ENCODE measurements around the gene TRIM41. TPM values are rescaled to one million over a fixed set of nuclear protein-coding genes. Genes with fewer than 3 reads are reported as not detected.

The TRIM41 gene
- total and polyA plus RNA-seq, 2 experiments from 2014 or later, result 2.0 to 14.9 TPM

DNA sequence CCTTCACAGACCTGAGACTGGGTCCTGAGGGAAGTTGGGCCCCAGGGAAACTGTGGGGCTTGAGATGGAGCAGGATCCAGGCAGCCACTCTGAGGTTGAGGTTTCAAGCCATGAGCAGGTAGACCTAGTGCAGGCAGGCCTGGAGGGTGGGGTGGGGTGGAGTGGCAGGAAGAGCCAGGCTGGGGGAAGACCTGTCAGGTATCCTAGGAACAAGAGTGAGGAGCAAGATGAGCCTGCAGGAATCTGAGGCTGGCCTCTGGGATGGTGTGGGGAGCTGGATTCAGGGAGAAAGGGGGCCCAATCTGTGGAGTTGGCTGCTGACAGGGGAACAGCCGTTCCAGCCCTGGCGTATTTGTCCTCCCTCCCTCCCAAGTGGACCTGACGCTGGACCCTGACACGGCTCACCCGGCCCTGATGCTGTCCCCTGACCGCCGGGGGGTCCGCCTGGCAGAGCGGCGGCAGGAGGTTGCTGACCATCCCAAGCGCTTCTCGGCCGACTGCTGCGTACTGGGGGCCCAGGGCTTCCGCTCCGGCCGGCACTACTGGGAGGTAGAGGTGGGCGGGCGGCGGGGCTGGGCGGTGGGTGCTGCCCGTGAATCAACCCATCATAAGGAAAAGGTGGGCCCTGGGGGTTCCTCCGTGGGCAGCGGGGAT, 10.8 kb downstream of the TRIM41 start:
- H3K9me3 ChIP-seq (ENCODE audit: low read depth), result no peaks in the 10 kb centered on the region
- no peaks in the 10 kb centered on the region for H3K27me3 ChIP-seq
- H3K27ac ChIP-seq, result no peak overlapping the region
- H2AFZ ChIP-seq, result no peak overlapping the region
- H3K4me1 ChIP-seq (ENCODE audit: insufficient read depth), result no peaks in the 10 kb centered on the region
- peaks cover 24% of the 10 kb centered on the region for H4K20me1 ChIP-seq (ENCODE audit: insufficient read depth, poor library complexity, severe bottlenecking)
- no peak overlapping the region for H3K4me3 ChIP-seq
- H3K4me2 ChIP-seq, result no peak overlapping the region
- H3K9me2 ChIP-seq (replicated peaks; ENCODE audit: insufficient read depth), result no peaks in the 10 kb centered on the region
- no peak for DNase-seq (ENCODE audit: low spot score)
- WGBS (ENCODE audit: low lambda C conversion rate, missing lambda C conversion rate), result 94% methylated on average over 22 of the region's 24 CpGs
- H3K36me3 ChIP-seq (replicated peaks; ENCODE audit: insufficient read depth, low read depth), result peaks cover 6% of the 10 kb centered on the region
- H3K79me2 ChIP-seq, result peaks cover 14% of the 10 kb centered on the region
- TF ChIP-seq EZH2phosphoT487 (IDR thresholded peaks at IDR 0.05; ENCODE audit: low read depth, severe bottlenecking, unreplicated experiment) (no peak), EZH2 (IDR thresholded peaks at IDR 0.05; ENCODE audit: borderline replicate concordance) (no peak)
- TF ChIP-seq, protein P1, sequence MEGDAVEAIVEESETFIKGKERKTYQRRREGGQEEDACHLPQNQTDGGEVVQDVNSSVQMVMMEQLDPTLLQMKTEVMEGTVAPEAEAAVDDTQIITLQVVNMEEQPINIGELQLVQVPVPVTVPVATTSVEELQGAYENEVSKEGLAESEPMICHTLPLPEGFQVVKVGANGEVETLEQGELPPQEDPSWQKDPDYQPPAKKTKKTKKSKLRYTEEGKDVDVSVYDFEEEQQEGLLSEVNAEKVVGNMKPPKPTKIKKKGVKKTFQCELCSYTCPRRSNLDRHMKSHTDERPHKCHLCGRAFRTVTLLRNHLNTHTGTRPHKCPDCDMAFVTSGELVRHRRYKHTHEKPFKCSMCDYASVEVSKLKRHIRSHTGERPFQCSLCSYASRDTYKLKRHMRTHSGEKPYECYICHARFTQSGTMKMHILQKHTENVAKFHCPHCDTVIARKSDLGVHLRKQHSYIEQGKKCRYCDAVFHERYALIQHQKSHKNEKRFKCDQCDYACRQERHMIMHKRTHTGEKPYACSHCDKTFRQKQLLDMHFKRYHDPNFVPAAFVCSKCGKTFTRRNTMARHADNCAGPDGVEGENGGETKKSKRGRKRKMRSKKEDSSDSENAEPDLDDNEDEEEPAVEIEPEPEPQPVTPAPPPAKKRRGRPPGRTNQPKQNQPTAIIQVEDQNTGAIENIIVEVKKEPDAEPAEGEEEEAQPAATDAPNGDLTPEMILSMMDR (IDR thresholded peaks at IDR 0.05; ENCODE audit: poor library complexity), result no peak

GRCh38 chr5:181234455-181235306, 11.6 kb downstream of the TRIM41 start:
- H3K27ac ChIP-seq, result no peak overlapping the region
- H3K9me2 ChIP-seq (replicated peaks; ENCODE audit: insufficient read depth), result no peaks in the 10 kb centered on the region
- peaks cover 31% of the 10 kb centered on the region for H4K20me1 ChIP-seq (ENCODE audit: insufficient read depth, poor library complexity, severe bottlenecking)
- H3K79me2 ChIP-seq, result peaks cover 18% of the 10 kb centered on the region
- no peak for DNase-seq (ENCODE audit: low spot score)
- H2AFZ ChIP-seq, result no peak overlapping the region
- H3K27me3 ChIP-seq, result no peaks in the 10 kb centered on the region
- H3K9me3 ChIP-seq (ENCODE audit: low read depth), result no peaks in the 10 kb centered on the region
- peaks cover 7% of the 10 kb centered on the region for H3K36me3 ChIP-seq (replicated peaks; ENCODE audit: insufficient read depth, low read depth)
- no peak overlapping the region for H3K4me2 ChIP-seq
- H3K4me1 ChIP-seq (ENCODE audit: insufficient read depth), result no peaks in the 10 kb centered on the region
- 94% methylated on average over 22 of the region's 22 CpGs for WGBS (ENCODE audit: low lambda C conversion rate, missing lambda C conversion rate)
- H3K4me3 ChIP-seq, result no peak overlapping the region
- TF ChIP-seq, protein P1 (IDR thresholded peaks at IDR 0.05; ENCODE audit: poor library complexity), result no peak
- TF ChIP-seq EZH2phosphoT487 (IDR thresholded peaks at IDR 0.05; ENCODE audit: low read depth, severe bottlenecking, unreplicated experiment) (no peak), EZH2 (IDR thresholded peaks at IDR 0.05; ENCODE audit: borderline replicate concordance) (no peak)

DNA sequence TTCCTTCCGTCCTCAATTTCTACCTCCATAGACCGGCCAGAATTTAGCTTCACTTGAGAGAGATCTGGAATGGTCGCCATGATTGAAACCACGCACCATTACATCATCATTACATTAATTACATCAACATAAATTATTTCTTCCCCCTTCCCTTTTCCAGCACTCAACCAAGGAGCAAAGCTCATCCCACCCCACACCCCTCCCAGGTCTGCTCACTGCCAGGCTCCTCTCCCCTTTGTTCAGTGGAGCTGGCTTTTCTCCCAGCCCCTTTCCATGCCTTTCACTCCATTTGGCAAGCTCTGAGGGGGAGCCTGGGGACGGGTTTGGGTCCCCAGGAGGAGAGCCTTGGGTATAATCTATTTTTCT, 12.2 kb downstream of the TRIM41 start:
- 91% methylated on average over 5 of the region's 5 CpGs for WGBS (ENCODE audit: low lambda C conversion rate, missing lambda C conversion rate)

More for the DNA sequence above, 12.2 kb downstream of the TRIM41 start:
- Histone ChIP-seq H3K79me2 (peaks cover 24% of the 10 kb centered on the region), H3K9me3 (ENCODE audit: low read depth) (no peaks in the 10 kb centered on the region), H3K36me3 (replicated peaks; ENCODE audit: insufficient read depth, low read depth) (peaks cover 7% of the 10 kb centered on the region), H2AFZ (no peak overlapping the region), H3K27me3 (no peaks in the 10 kb centered on the region), H3K9me2 (replicated peaks; ENCODE audit: insufficient read depth) (no peaks in the 10 kb centered on the region), H3K4me3 (no peak overlapping the region), H3K4me1 (ENCODE audit: insufficient read depth) (no peaks in the 10 kb centered on the region), H3K4me2 (no peak overlapping the region), H3K27ac (no peak overlapping the region), H4K20me1 (ENCODE audit: insufficient read depth, poor library complexity, severe bottlenecking) (peaks cover 37% of the 10 kb centered on the region)
- no peak for DNase-seq (ENCODE audit: low spot score)
- TF ChIP-seq, protein P1 (IDR thresholded peaks at IDR 0.05; ENCODE audit: poor library complexity), result no peak
- no peak for TF ChIP-seq EZH2phosphoT487 (IDR thresholded peaks at IDR 0.05; ENCODE audit: low read depth, severe bottlenecking, unreplicated experiment)
- no peak for TF ChIP-seq EZH2 (IDR thresholded peaks at IDR 0.05; ENCODE audit: borderline replicate concordance)
